Peyer's patch (tissue), 4 donors: ENCODE measurements around the gene METTL2A.
"Not testable (repeated sequence)": the region's sequence is repeated elsewhere in the genome, so short reads cannot be mapped to it uniquely, and the experiment has no call there.

Source experiments
- CTCF ChIP-seq, 6 experiments: fragments of 450-650 bp in 4 of 6; fragments of 200-600 bp in 2 of 6; sonication (generic) in 1 of 6; IDR thresholded peaks; one replicate each; pipeline ENCODE4 v1.5.1; 2017 to 2019; ENCODE audit warnings: antibody characterized with exemption in 6 of 6, mild to moderate bottlenecking in 3 of 6, moderate library complexity in 1 of 6
- POLR2A ChIP-seq, 2 donors: fragments of 450-650 bp; IDR thresholded peaks; one replicate each; pipeline ENCODE4 v1.5.1; 2017; ENCODE audit warnings: antibody characterized with exemption in 2 of 2, mild to moderate bottlenecking in 2 of 2, moderate library complexity in 2 of 2

- not testable (repeated sequence) for TF ChIP-seq POLR2A, CTCF (IDR thresholded peaks at IDR 0.05)
Measured at GRCh38 chr17:62445791-62446190, 22.1 kb downstream of the METTL2A start.
